Heart left ventricle (tissue), 16 donors: ENCODE measurements around the gene PHF2. TPM values are rescaled to one million over a fixed set of nuclear protein-coding genes. Genes with fewer than 3 reads are reported as not detected.

Experiments used
- ATAC-seq, 4 donors: fragments of 200-7000 bp; cut with Tn5 transposase; one replicate each; pipeline ENCODE4 v1.9.1; 2020 to 2022; ENCODE audit warnings: moderate library complexity in 4 of 4, mild to moderate bottlenecking in 3 of 4, moderate number of reproducible peaks in 1 of 4
- DNase-seq, 5 donors: peaks; one replicate each; pipeline ENCODE4 v3.0.0-alpha.2; 2020
- H3K27ac ChIP-seq, 12 donors: fragments of 200-600 bp; sonication (generic) in 4 of 12; one replicate each; pipeline versions ENCODE4 v1.5.0 to v1.8.0; 2016 to 2022; ENCODE audit warnings: mild to moderate bottlenecking in 2 of 12
- H3K27me3 ChIP-seq, 9 donors: fragments of 200-600 bp; sonication (generic) in 2 of 9; one replicate each; pipeline versions ENCODE4 v1.5.1 to v1.8.0; 2016 to 2022; ENCODE audit warnings: mild to moderate bottlenecking in 3 of 9
- H3K36me3 ChIP-seq, 9 donors: fragments of 200-600 bp; sonication (generic) in 2 of 9; one replicate each; pipeline versions ENCODE4 v1.5.0 to v1.8.0; 2018 to 2022; ENCODE audit warnings: mild to moderate bottlenecking in 2 of 9
- H3K4me1 ChIP-seq, 12 donors: fragments of 200-600 bp; sonication (generic) in 4 of 12; one replicate each; pipeline versions ENCODE4 v1.5.0 to v1.8.0; 2016 to 2022; ENCODE audit warnings: mild to moderate bottlenecking in 3 of 12
- H3K4me3 ChIP-seq, 12 donors: fragments of 200-600 bp; sonication (generic) in 4 of 12; one replicate each; pipeline versions ENCODE4 v1.5.0 to v1.8.0; 2017 to 2022; ENCODE audit warnings: mild to moderate bottlenecking in 9 of 12, moderate library complexity in 4 of 12
- H3K9me3 ChIP-seq, 12 donors: fragments of 200-600 bp; sonication (generic) in 4 of 12; one replicate each; pipeline versions ENCODE4 v1.5.0 to v1.8.0; 2016 to 2022; ENCODE audit warnings: mild to moderate bottlenecking in 1 of 12
- POLR2A ChIP-seq, 2 donors: fragments of 450-650 bp; IDR thresholded peaks; one replicate each; pipeline ENCODE4 v1.6.1; 2017; ENCODE audit warnings: antibody characterized with exemption in 2 of 2, mild to moderate bottlenecking in 2 of 2, moderate library complexity in 2 of 2
- WGBS, 4 donors: extraction: QIAGEN DNeasy Blood & Tissue Kit in 2 of 4; methylation state at CpG; one replicate each; pipeline versions ENCODE4 v1.1.5 to v1.1.7; 2013 to 2018; 5-methylcytosine and 5-hydroxymethylcytosine counted together
- intact Hi-C, 10 donors: fragments of 100-400 bp; cut with DNase I; formaldehyde crosslinking; loops; one replicate each; pipeline versions ENCODE4 v1.11.1 to v1.14.2; 2022
- polyA plus RNA-seq, 2 donors: library from polyadenylated mRNA; stranded (reverse); fragments of 200-250 nt; gene quantifications; one replicate each; pipeline ENCODE4 v1.2.3, GENCODE V29; 2013
- total RNA-seq, 9 donors: library from RNA; depleted of rRNA in 2 of 9; stranded (reverse); fragments of >200 nt in 2 of 9; fragmentation: NEBNext Ultra II Directional in 3 of 9; extraction: Animal tissue kit (Norgen Biotek cat#: 25700) in 3 of 9; gene quantifications; one replicate each; pipeline versions ENCODE4 v1.1.0 to v1.2.4, GENCODE V29; 2016 to 2023
- TF ChIP-seq, protein P1 (sequence below), 12 donors: fragments of 200-600 bp; sonication (generic) in 4 of 12; IDR thresholded peaks; one replicate each; pipeline versions ENCODE4 v1.5.0 to v1.8.0; 2018 to 2022; ENCODE audit warnings: antibody characterized with exemption in 12 of 12, mild to moderate bottlenecking in 5 of 12
- donor health status: ischemic (EF 13 %, LVEDD 7.1; RV severe dilation, severe dysfunction).
- donor health status: healthy with polysubstance abuse.
- donor health status: DM: no; HTN: yes; CAD: no.
- donor health status: DM: no; HTN: no; CAD: no.
- donor health status: ischemic (EF 25% LVEDD 6.9; RV normal size, moderate dysfunction).
- donor health status: ischemic (EF 25% LVEDD 5.7; RV mildly dilated, moderate dysfunction).
- donor health status: healthy.
- donor health status: DM: yes; HTN: yes; CAD: no.
- donor health status: ischemic (EF 35%, LVEDD 5.7; RV mildly dilated, moderate dysfunction).
- donor health status: nonischemic (EF 11% LVEDD 7.7; RV severe dilation, severe dysfunction).
- donor health status: DM: yes; HTN: yes; CAD: no.
- donor health status: PGD.
- donor health status: ischemic (EF 29% LVEDD 5.4; RV normal size, mild dysfunction).
- donor health status: nonischemic (EF 23%, LVEDD 6.1; RV moderate dilation, normal function).

The PHF2 gene
- total and polyA plus RNA-seq, 11 donors: 18.8 to 37.2 (median 22.1) TPM

DNA sequence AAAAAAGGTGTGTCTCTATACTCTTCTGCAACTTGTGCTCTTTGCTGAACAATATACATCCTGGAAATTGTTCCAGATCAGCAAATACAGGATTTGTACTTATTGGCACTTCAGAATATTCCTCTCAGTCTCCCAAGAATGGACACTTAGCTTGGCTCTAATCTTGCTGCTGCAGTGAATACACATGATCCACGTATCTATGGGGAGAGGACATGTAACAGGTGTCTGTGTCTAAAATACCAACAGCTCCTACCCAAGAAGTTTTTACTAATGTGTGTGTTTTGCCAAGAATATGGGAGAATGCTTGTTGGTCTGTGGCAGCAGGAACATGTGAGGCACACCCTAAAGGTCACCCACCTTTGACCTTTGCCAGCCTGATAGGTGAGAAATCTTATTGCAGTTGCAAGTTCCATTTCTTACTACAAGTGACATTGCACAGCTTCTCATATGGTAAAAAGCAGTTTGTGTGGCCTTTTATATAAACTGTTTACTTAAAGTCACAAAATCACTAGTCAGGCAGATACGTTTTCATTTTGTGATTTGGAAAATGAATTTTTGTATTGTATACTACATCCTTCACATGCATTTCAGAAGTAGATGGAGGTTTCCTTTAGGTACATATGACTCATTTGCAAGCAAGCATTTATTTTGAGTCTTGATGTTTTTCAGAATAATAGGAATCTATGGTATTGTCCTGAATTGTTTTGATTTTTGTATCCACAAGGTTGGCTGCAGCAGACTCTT lies 35.8 kb downstream of the PHF2 start:
- ATAC-seq: no peak

DNA sequence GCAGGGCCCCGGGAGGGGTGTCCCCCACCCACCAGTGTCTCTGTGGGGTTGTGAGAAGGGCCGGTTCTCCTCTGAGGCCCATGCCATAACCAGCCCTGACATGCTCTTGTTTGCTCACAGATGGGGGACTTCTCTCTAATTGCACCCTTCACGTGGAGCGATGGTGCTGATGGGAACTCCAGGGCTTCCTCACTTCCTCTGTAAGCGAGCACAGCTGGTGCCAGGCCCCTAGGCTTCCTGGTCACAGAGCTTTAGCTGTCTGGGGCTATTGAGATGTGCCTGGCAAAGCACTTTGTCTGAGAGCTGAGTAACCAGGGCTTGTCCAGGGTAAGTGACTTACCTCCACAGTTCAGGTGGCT lies 36.4 kb downstream of the PHF2 start:
- ATAC-seq (peak in 3 of 4 donors; percentile 19 to 57 (median 48)), DNase-seq (no peak)
- TF ChIP-seq, protein P1, sequence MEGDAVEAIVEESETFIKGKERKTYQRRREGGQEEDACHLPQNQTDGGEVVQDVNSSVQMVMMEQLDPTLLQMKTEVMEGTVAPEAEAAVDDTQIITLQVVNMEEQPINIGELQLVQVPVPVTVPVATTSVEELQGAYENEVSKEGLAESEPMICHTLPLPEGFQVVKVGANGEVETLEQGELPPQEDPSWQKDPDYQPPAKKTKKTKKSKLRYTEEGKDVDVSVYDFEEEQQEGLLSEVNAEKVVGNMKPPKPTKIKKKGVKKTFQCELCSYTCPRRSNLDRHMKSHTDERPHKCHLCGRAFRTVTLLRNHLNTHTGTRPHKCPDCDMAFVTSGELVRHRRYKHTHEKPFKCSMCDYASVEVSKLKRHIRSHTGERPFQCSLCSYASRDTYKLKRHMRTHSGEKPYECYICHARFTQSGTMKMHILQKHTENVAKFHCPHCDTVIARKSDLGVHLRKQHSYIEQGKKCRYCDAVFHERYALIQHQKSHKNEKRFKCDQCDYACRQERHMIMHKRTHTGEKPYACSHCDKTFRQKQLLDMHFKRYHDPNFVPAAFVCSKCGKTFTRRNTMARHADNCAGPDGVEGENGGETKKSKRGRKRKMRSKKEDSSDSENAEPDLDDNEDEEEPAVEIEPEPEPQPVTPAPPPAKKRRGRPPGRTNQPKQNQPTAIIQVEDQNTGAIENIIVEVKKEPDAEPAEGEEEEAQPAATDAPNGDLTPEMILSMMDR (IDR thresholded peaks at IDR 0.05): no peak
- TF ChIP-seq POLR2A (IDR thresholded peaks at IDR 0.05): no peak

More for the DNA sequence above, 35.8 kb downstream of the PHF2 start:
- Histone ChIP-seq H3K27ac (no peak overlapping the region), H3K4me3 (no peak overlapping the region), H3K9me3 (peaks cover 0 to 38% (median 17%) of the 10 kb centered on the region in 12 donors), H3K27me3 (no peaks in the 10 kb centered on the region), H3K36me3 (no peaks in the 10 kb centered on the region), H3K4me1 (peaks cover 0 to 26% (median 15%) of the 10 kb centered on the region in 12 donors)
- TF ChIP-seq, protein P1 (IDR thresholded peaks at IDR 0.05): no peak
- no peak for TF ChIP-seq POLR2A (IDR thresholded peaks at IDR 0.05)
- no peak for DNase-seq
- intact Hi-C loops: no loop called here
- 59 to 69% (median 66%) methylated on average over 2 of the region's 2 CpGs for WGBS, 4 donors

DNA sequence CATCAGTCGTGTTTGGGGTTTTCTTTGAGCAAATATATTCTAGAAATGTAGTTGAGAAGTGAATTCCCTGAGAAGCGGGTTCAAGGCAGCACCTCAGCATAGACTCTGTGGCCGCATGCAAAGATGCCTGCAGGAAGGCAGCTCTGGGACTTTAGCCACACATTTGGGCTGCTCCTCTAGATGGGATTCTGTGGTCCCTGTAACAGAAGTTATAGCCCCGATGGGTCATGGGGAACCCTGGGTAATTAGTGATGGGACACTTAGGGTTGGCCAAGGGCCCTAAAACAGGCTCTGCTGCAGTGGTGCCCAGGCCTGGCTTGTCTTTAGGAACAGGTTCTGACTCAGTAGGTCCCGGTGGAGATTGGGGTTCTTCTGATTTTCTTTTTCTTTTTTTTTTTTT lies 36.8 kb downstream of the PHF2 start:
- no peak overlapping the region for H3K4me3 ChIP-seq
- H3K36me3 ChIP-seq: no peaks in the 10 kb centered on the region
- H3K4me1 ChIP-seq: peaks cover 0 to 34% (median 20%) of the 10 kb centered on the region in 12 donors
- no peak overlapping the region for H3K27ac ChIP-seq
- DNase-seq (no peak), ATAC-seq (no peak)
- intact Hi-C loops: no loop called here
- 91 to 93% (median 91%) methylated on average over 5 of the region's 5 CpGs for WGBS, 4 donors
- TF ChIP-seq POLR2A (IDR thresholded peaks at IDR 0.05): no peak
- TF ChIP-seq, protein P1 (IDR thresholded peaks at IDR 0.05): no peak
- H3K27me3 ChIP-seq: no peaks in the 10 kb centered on the region
- H3K9me3 ChIP-seq: peaks cover 0 to 29% (median 14%) of the 10 kb centered on the region in 12 donors

More for the DNA sequence above, 36.4 kb downstream of the PHF2 start:
- no peak overlapping the region for H3K4me3 ChIP-seq
- intact Hi-C loops: no loop called here
- H3K36me3 ChIP-seq: no peaks in the 10 kb centered on the region
- 59 to 69% (median 64%) methylated on average over 5 of the region's 5 CpGs for WGBS, 4 donors
- no peaks in the 10 kb centered on the region for H3K27me3 ChIP-seq
- H3K27ac ChIP-seq: no peak overlapping the region
- H3K4me1 ChIP-seq: peaks cover 0 to 31% (median 20%) of the 10 kb centered on the region in 12 donors
- H3K9me3 ChIP-seq: peaks cover 0 to 33% (median 16%) of the 10 kb centered on the region in 12 donors

DNA sequence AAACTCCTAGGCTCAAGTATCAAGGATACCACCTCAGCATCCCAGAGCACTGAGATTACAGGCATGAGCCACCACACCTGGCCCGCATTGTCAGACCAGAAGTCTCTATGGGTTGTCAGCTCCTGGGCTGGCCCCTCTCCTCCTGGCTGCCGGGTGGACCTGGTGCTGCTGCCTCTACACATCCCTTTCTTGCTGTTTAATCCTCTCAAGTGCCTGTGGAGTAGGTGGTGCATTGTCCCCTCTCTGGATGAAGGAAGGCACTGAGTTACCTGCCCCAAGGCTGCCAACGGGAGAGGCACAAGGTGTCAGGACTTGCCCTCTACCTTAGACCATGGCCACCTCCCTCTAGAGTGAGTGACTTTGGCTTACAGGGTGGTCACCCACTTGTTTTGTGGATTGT lies 37.4 kb downstream of the PHF2 start:
- H3K27ac ChIP-seq: no peak overlapping the region
- peaks cover 0 to 34% (median 20%) of the 10 kb centered on the region in 12 donors for H3K4me1 ChIP-seq
- DNase-seq: no peak
- H3K27me3 ChIP-seq: no peaks in the 10 kb centered on the region
- H3K4me3 ChIP-seq: no peak overlapping the region
- 58 to 91% (median 76%) methylated on average over 3 of the region's 3 CpGs for WGBS, 4 donors
- H3K9me3 ChIP-seq: peaks cover 0 to 22% (median 14%) of the 10 kb centered on the region in 12 donors
- H3K36me3 ChIP-seq: no peaks in the 10 kb centered on the region
- intact Hi-C loops: no loop called here
- no peak for TF ChIP-seq POLR2A (IDR thresholded peaks at IDR 0.05)
- TF ChIP-seq, protein P1 (IDR thresholded peaks at IDR 0.05): no peak
- peak in 1 of 4 donors; percentile 11 for ATAC-seq
